PFSK-1 (cell line): ENCODE measurements around the gene ANKRD33B.

ENCODE experiments used
- FOXP2 ChIP-seq: optimal IDR thresholded peaks from 2 replicates; pipeline ENCODE3; 2011; ENCODE audit warnings: borderline replicate concordance, control low read depth, inconsistent platforms; ENCODE audit not compliant: insufficient read depth; ENCODE audit errors: extremely low read length, extremely low read depth
- POLR2AphosphoS5 ChIP-seq: IDR thresholded peaks from 2 replicates; pipeline ENCODE4 v1.6.1; 2012; ENCODE audit warnings: low read depth, mild to moderate bottlenecking, control low read depth, low read length, moderate library complexity
- SIN3A ChIP-seq: IDR thresholded peaks from 2 replicates; pipeline ENCODE4 v1.6.1; 2012; ENCODE audit warnings: mild to moderate bottlenecking, low read length, moderate library complexity, borderline replicate concordance; ENCODE audit not compliant: insufficient read depth

GRCh38 chr5:10591966-10592365 lies 28.1 kb downstream of the ANKRD33B start:
- no peak for TF ChIP-seq FOXP2
- TF ChIP-seq POLR2AphosphoS5: no peak
- TF ChIP-seq SIN3A: no peak
